Keratinocyte (primary cell): Measurements from ENCODE around the gene ISM1. TPM values are rescaled to one million over a fixed set of nuclear protein-coding genes. Genes with fewer than 3 reads are reported as not detected.

Experiments
- DNase-seq: peaks from one replicate; pipeline ENCODE4 v3.0.0-alpha.2; 2011; ENCODE audit warnings: low read depth, missing footprints, low spot score
- FAIRE-seq: peaks from 2 replicates; lab custom pipeline; 2011; peaks lifted over from hg19 to GRCh38; lab: Jason Lieb, UNC
- H2AFZ ChIP-seq: 2 replicates; pipeline ENCODE4 v1.6.0; 2012; ENCODE audit warnings: low read length, control low read depth, inconsistent platforms; ENCODE audit not compliant: control insufficient read depth
- H3K27ac ChIP-seq: 2 replicates; pipeline ENCODE4 v1.5.1; 2011; ENCODE audit warnings: low read length; ENCODE audit not compliant: control insufficient read depth, insufficient read depth
- H3K27me3 ChIP-seq: 3 replicates; pipeline ENCODE4 v1.6.0; 2011; ENCODE audit warnings: low read length; ENCODE audit not compliant: control insufficient read depth, insufficient read depth; ENCODE audit errors: extremely low read depth
- H3K36me3 ChIP-seq, 2 experiments: 2 replicates in 1 of 2; 3 replicates in 1 of 2; pipeline ENCODE4 v1.5.1; 2011; ENCODE audit warnings: low read length in 2 of 2, mild to moderate bottlenecking in 1 of 2; ENCODE audit not compliant: control insufficient read depth in 2 of 2, insufficient read depth in 2 of 2; ENCODE audit errors: extremely low read depth in 1 of 2
- H3K4me1 ChIP-seq: 3 replicates; pipeline ENCODE4 v1.5.1; 2011; ENCODE audit warnings: low read length; ENCODE audit not compliant: control insufficient read depth, insufficient read depth; ENCODE audit errors: extremely low read depth
- H3K4me2 ChIP-seq: 3 replicates; pipeline ENCODE4 v1.6.0; 2011; ENCODE audit warnings: low read depth, low read length; ENCODE audit not compliant: control insufficient read depth, insufficient read depth; ENCODE audit errors: extremely low read depth
- H3K4me3 ChIP-seq, 3 experiments: fragments of 200-600 bp in 1 of 3; sonication (generic) in 1 of 3; 2 replicates in 2 of 3; 3 replicates in 1 of 3; pipeline ENCODE4 v1.5.1; 2011 to 2016; ENCODE audit warnings: low read length in 3 of 3, mild to moderate bottlenecking in 3 of 3, control low read depth in 2 of 3, inconsistent platforms in 1 of 3, low read depth in 1 of 3, mixed read lengths in 1 of 3, mixed run types in 1 of 3, moderate library complexity in 1 of 3; ENCODE audit not compliant: control insufficient read depth in 2 of 3, insufficient read depth in 2 of 3; ENCODE audit errors: extremely low read depth in 1 of 3
- H3K79me2 ChIP-seq: 2 replicates; pipeline ENCODE4 v1.6.0; 2012; ENCODE audit warnings: low read length; ENCODE audit not compliant: control insufficient read depth, insufficient read depth
- H3K9ac ChIP-seq: 3 replicates; pipeline ENCODE4 v1.6.0; 2011; ENCODE audit warnings: low read length; ENCODE audit not compliant: control insufficient read depth, insufficient read depth; ENCODE audit errors: extremely low read depth
- H3K9me1 ChIP-seq: 3 replicates; pipeline ENCODE4 v1.6.0; 2011; ENCODE audit warnings: low read length; ENCODE audit not compliant: control insufficient read depth, insufficient read depth; ENCODE audit errors: extremely low read depth
- H3K9me3 ChIP-seq: 2 replicates; pipeline ENCODE4 v1.5.1; 2012; ENCODE audit warnings: low read depth, low read length; ENCODE audit not compliant: control insufficient read depth
- H4K20me1 ChIP-seq: 3 replicates; pipeline ENCODE4 v1.6.0; 2011; ENCODE audit warnings: low read length; ENCODE audit not compliant: control insufficient read depth, insufficient read depth; ENCODE audit errors: extremely low read depth
- CTCF ChIP-seq, 3 experiments: IDR thresholded peaks in 1 of 3; conservative IDR thresholded peaks in 1 of 3; optimal IDR thresholded peaks in 1 of 3; 2 replicates in 2 of 3; 3 replicates in 1 of 3; pipeline versions ENCODE3 to v1.5.1; 2011; ENCODE audit warnings: low read length in 3 of 3, mild to moderate bottlenecking in 3 of 3, moderate library complexity in 2 of 3, control low read depth in 1 of 3, inconsistent platforms in 1 of 3; ENCODE audit not compliant: insufficient read depth in 2 of 3; ENCODE audit errors: extremely low read depth in 1 of 3
- EZH2 ChIP-seq: IDR thresholded peaks from one replicate; pipeline ENCODE4 v1.6.1; 2012; ENCODE audit warnings: inconsistent platforms, mild to moderate bottlenecking, low read length, moderate library complexity
- dilution Hi-C: fragments of 300-500 bp; cut with MboI; formaldehyde crosslinking; loops from one replicate; pipeline ENCODE4 v1.7.0; 2020; ENCODE audit warnings: low sequenced_read_pairs; ENCODE audit not compliant: extremely low pct_ligation_motif_present
- polyA plus RNA-seq, 5 experiments: library from polyadenylated mRNA; depleted of rRNA in 3 of 5; stranded (reverse) in 3 of 5; stranded (forward) in 1 of 5; unstranded in 1 of 5; fragments of >200 nt; gene quantifications; 1 replicate in 1 of 5; 2 replicates in 3 of 5; 3 replicates in 1 of 5; pipeline versions ENCODE4 v1.2.1 to v1.2.3, GENCODE V29; 2011 to 2012; ENCODE audit warnings: missing spikeins in 2 of 5, low read depth in 1 of 5, low replicate concordance in 1 of 5

Gene ISM1
- polyA plus RNA-seq, 1 donor (not counting 4 experiments of a cell fraction or from before 2014, with no cell fraction given): 3.3 TPM

DNA sequence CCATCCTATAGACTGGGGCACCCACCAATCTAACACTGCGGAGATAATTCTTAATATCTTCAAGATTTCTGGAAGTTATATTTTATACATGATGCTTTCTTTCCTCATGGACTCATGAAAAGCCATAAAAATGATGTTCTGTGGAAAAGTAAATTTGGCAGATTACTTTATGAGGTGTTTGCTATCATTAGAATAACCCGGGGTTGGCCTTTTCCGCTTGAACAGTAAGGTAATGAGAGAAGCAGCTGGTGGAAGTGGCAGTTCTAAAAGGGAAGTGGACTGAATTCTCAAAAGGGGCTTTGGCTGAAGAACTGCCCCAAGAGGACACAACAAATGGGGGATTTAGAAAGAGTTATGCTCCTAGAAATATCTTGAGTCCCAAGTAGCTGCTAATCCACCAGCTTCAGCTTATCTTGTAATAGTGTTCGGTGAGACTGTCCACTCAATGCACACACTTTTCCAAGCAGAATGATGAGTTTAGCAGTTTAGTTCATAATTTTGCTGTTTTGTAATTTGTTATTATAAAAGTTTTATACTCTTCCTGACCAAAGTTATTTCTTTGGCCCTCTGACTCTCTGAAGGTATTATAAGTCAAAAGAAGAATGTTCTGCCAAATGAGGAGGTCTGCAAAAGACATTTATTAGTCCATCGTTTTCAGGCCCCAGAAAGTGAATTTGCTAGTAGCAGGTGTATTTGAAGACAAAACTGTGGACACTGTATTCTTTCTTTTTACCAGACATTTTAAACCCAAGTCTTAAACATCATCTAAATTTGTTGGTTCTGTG is 2.9 kb downstream of the ISM1 start:
- no peaks in the 10 kb centered on the region for H3K9me1 ChIP-seq
- no peaks in the 10 kb centered on the region for H3K36me3 ChIP-seq
- TF ChIP-seq CTCF (optimal IDR thresholded peaks at IDR 0.05 in 1 of 3, IDR thresholded peaks at IDR 0.05 in 1 of 3, conservative IDR thresholded peaks at IDR 0.05 in 1 of 3; ENCODE audit: extremely low read depth in 1 of 3, insufficient read depth in 2 of 3, low read length in 3 of 3) (no peak), EZH2 (no peak)
- H2AFZ ChIP-seq: no peak overlapping the region
- no peak overlapping the region for H3K27ac ChIP-seq
- no peaks in the 10 kb centered on the region for H3K9me3 ChIP-seq
- no peaks in the 10 kb centered on the region for H4K20me1 ChIP-seq
- no peak overlapping the region for H3K4me3 ChIP-seq
- dilution Hi-C loops: no loop called here
- no peak for DNase-seq
- FAIRE-seq: no peak
- H3K4me2 ChIP-seq: no peak overlapping the region
- H3K79me2 ChIP-seq: peaks cover 2% of the 10 kb centered on the region
- no peak overlapping the region for H3K9ac ChIP-seq
- peaks cover 13% of the 10 kb centered on the region for H3K27me3 ChIP-seq
- H3K4me1 ChIP-seq: peaks cover 8% of the 10 kb centered on the region

DNA sequence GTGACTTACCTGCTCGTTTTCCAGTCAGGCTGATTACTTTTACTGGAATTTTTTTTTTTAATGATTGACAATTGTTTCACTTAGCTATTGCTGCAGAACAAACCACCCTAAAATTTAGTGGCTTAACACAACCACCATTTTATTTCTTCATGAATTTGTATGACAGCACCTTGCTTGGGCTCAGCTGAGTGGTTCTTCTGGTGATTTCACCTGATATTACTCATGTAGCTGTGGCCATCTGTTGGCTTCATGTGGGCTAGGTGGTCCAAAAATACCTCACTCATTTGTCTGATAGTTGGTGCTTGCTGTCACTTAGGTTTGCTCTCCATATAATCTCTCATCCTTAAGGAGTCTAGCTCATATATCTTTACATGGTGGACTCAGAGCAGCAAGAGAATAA is 5.3 kb downstream of the ISM1 start:
- Histone ChIP-seq H3K9ac (no peak overlapping the region), H2AFZ (no peak overlapping the region), H3K27ac (no peak overlapping the region), H3K9me3 (no peaks in the 10 kb centered on the region), H3K4me2 (no peak overlapping the region), H3K36me3 (no peaks in the 10 kb centered on the region), H3K4me1 (peaks cover 14% of the 10 kb centered on the region), H3K4me3 (no peak overlapping the region), H3K79me2 (peaks cover 2% of the 10 kb centered on the region), H3K27me3 (no peaks in the 10 kb centered on the region), H4K20me1 (no peaks in the 10 kb centered on the region), H3K9me1 (no peaks in the 10 kb centered on the region)
- dilution Hi-C loops: no loop called here
- TF ChIP-seq EZH2: no peak
- no peak for TF ChIP-seq CTCF (optimal IDR thresholded peaks at IDR 0.05 in 1 of 3, IDR thresholded peaks at IDR 0.05 in 1 of 3, conservative IDR thresholded peaks at IDR 0.05 in 1 of 3; ENCODE audit: extremely low read depth in 1 of 3, insufficient read depth in 2 of 3, low read length in 3 of 3)
- FAIRE-seq (peak; percentile 26), DNase-seq (no peak)
